GM12878 (cell line): Measurements from ENCODE around the gene ZNF574. TPM values are rescaled to one million over a fixed set of nuclear protein-coding genes. Genes with fewer than 3 reads are reported as not detected.
"Not testable (repeated sequence)": the region's sequence is repeated elsewhere in the genome, so short reads cannot be mapped to it uniquely, and the experiment has no call there.

Source experiments
- ATAC-seq: fragments of 200-7000 bp; cut with Tn5 transposase; 3 replicates; pipeline ENCODE4 v1.9.1; 2020; ENCODE audit warnings: mild to moderate bottlenecking, moderate library complexity
- BruUV-seq: library from RNA; stranded (reverse); fragments of 400-500 nt; replicated peaks from 2 replicates; lab custom pipeline; 2021; lab: Mats Ljungman, UMichigan
- CTCF ChIA-PET: fragments of 300-600 bp; sonication (Branson Sonifier 250); formaldehyde crosslinking; extraction: SDS; loops from one replicate; lab custom pipeline; 2021; ENCODE audit warnings: inconsistent platforms; lab: Yijun Ruan, JAX
- POLR2A ChIA-PET: fragments of 350-600 bp; formaldehyde crosslinking; extraction: SDS; loops from one replicate; lab custom pipeline; 2021; ENCODE audit warnings: inconsistent platforms; lab: Charles Lee
- RAD21 ChIA-PET: fragments of 300-600 bp; sonication (Branson Sonifier 250); formaldehyde crosslinking; loops from one replicate; lab custom pipeline; 2023; ENCODE audit warnings: antibody characterized with exemption; ENCODE audit not compliant: unreplicated experiment; lab: Charles Lee
- SMC1A ChIA-PET: fragments of 300-600 bp; sonication (Branson Sonifier 250); formaldehyde crosslinking; loops from one replicate; lab custom pipeline; 2023; ENCODE audit not compliant: unreplicated experiment, uncharacterized antibody; lab: Charles Lee
- DNase-seq: peaks from one replicate; pipeline ENCODE4 v3.0.0-alpha.2; 2011; ENCODE audit warnings: low read depth, low spot score
- FAIRE-seq: peaks from 3 replicates; lab custom pipeline; 2011; peaks lifted over from hg19 to GRCh38; lab: Jason Lieb, UNC
- H2AFZ ChIP-seq: 2 replicates; pipeline ENCODE4 v1.6.0; 2011; ENCODE audit warnings: low read depth, low read length, control low read depth; ENCODE audit not compliant: control insufficient read depth
- H3K27ac ChIP-seq: 2 replicates; pipeline ENCODE4 v1.5.1; 2011; ENCODE audit warnings: control low read depth; ENCODE audit not compliant: control insufficient read depth, insufficient read depth
- H3K27me3 ChIP-seq, 2 experiments: replicated peaks in 1 of 2; 2 replicates each; pipeline versions ENCODE4 v1.6.0 to v1.6.1; 2011; ENCODE audit warnings: low read length in 1 of 2; ENCODE audit not compliant: control insufficient read depth in 2 of 2, insufficient read depth in 2 of 2
- H3K36me3 ChIP-seq, 2 experiments: 2 replicates each; pipeline ENCODE4 v1.5.1; 2011; ENCODE audit warnings: low read length in 1 of 2; ENCODE audit not compliant: control insufficient read depth in 2 of 2, insufficient read depth in 2 of 2
- H3K4me1 ChIP-seq: 2 replicates; pipeline ENCODE4 v1.6.1; 2011; ENCODE audit warnings: mild to moderate bottlenecking, low read length, moderate library complexity, mixed read lengths; ENCODE audit not compliant: control insufficient read depth, insufficient read depth
- H3K4me2 ChIP-seq: 2 replicates; pipeline ENCODE4 v1.6.0; 2011; ENCODE audit warnings: control low read depth; ENCODE audit not compliant: control insufficient read depth, insufficient read depth
- H3K4me3 ChIP-seq: fragments of 200-600 bp; sonication (generic); 2 replicates; pipeline ENCODE4 v1.5.1; 2016
- H3K79me2 ChIP-seq: 2 replicates; pipeline ENCODE4 v1.6.0; 2011; ENCODE audit warnings: low read length; ENCODE audit not compliant: control insufficient read depth, insufficient read depth
- H3K9ac ChIP-seq: 2 replicates; pipeline ENCODE4 v1.8.0; 2011; ENCODE audit warnings: low read length, control low read depth, mixed read lengths; ENCODE audit not compliant: control insufficient read depth, insufficient read depth
- H3K9me3 ChIP-seq: replicated peaks from 3 replicates; pipeline ENCODE4 v1.5.1; 2011; ENCODE audit warnings: mild to moderate bottlenecking, low read length; ENCODE audit not compliant: control insufficient read depth, insufficient read depth
- H4K20me1 ChIP-seq: 2 replicates; pipeline ENCODE4 v1.6.0; 2011; ENCODE audit not compliant: control insufficient read depth, insufficient read depth
- RAD21 ChIP-seq: IDR thresholded peaks from 2 replicates; pipeline ENCODE4 v1.6.1; 2011; ENCODE audit warnings: mild to moderate bottlenecking, low read depth, low read length, moderate library complexity; ENCODE audit not compliant: insufficient read depth
- SMC3 ChIP-seq: IDR thresholded peaks from 2 replicates; pipeline ENCODE4 v1.6.1; 2011; ENCODE audit warnings: low read length, improper control_type of control experiment, borderline replicate concordance
- TAF1 ChIP-seq: IDR thresholded peaks from 2 replicates; pipeline ENCODE4 v1.6.1; 2011; ENCODE audit warnings: mild to moderate bottlenecking, low read depth, low read length, borderline replicate concordance
- WGBS: methylation state at CpG from one replicate; pipeline ENCODE4 v1.1.6; 2016; ENCODE audit warnings: low lambda C conversion rate; ENCODE audit not compliant: insufficient replicate concordance, insufficient coverage; ENCODE audit errors: missing lambda C conversion rate; 5-methylcytosine and 5-hydroxymethylcytosine counted together
- in situ Hi-C: fragments of 300-500 bp; cut with MboI; formaldehyde crosslinking; loops from 9 replicates; pipeline ENCODE4 v1.14.3; 2018; ENCODE audit warnings: mixed read lengths
- intact Hi-C: fragments of 100-400 bp; cut with micrococcal nuclease; formaldehyde crosslinking; loops from one replicate; pipeline ENCODE4 v1.14.2; 2022; ENCODE audit not compliant: unreplicated experiment
- polyA plus RNA-seq, 11 experiments: library from polyadenylated mRNA; depleted of rRNA in 4 of 11; unstranded in 6 of 11; stranded (reverse) in 5 of 11; fragments of >200 nt; fragmentation: Nextera tagmentation in 4 of 11; fragmentation: Illumina TruSeq in 1 of 11; extraction: Ambion mirVana in 4 of 11; extraction: Trizol in 1 of 11; gene quantifications; 1 replicate in 1 of 11; 2 replicates in 10 of 11; pipeline versions ENCODE4 v1.2.1 to v1.2.3, GENCODE V29; 2011 to 2016; ENCODE audit warnings: inconsistent platforms in 2 of 11, missing spikeins in 2 of 11, low read depth in 1 of 11
- total RNA-seq, 4 experiments: library from RNA; depleted of rRNA in 3 of 4; stranded (reverse); fragments of >200 nt in 3 of 4; fragmentation: Illumina TruSeq in 1 of 4; extraction: Trizol in 1 of 4; gene quantifications; 2 replicates each; pipeline versions ENCODE4 v1.2.1 to v1.2.3, GENCODE V29; 2013 to 2021
- TF ChIP-seq, protein P1 (sequence below): IDR thresholded peaks from 2 replicates; pipeline ENCODE4 v1.6.1; 2012; ENCODE audit warnings: low read length, inconsistent platforms
- TF ChIP-seq, protein P2 (sequence below), 3 experiments: IDR thresholded peaks in 2 of 3; conservative IDR thresholded peaks in 1 of 3; 2 replicates each; pipeline ENCODE4 v1.5.1; 2011; ENCODE audit warnings: low read depth in 3 of 3, low read length in 3 of 3, mild to moderate bottlenecking in 3 of 3, control low read depth in 2 of 3, moderate library complexity in 2 of 3, inconsistent platforms in 1 of 3, mixed read lengths in 1 of 3; ENCODE audit not compliant: control insufficient read depth in 2 of 3, insufficient read depth in 1 of 3; ENCODE audit errors: extremely low read depth in 1 of 3

ZNF574 gene
- total and polyA plus RNA-seq, 10 of the 15 experiments (the other 5 are each of a cell fraction or from before 2014, with no cell fraction given): 0.32 to 25.6 (median 11.4) TPM

DNA sequence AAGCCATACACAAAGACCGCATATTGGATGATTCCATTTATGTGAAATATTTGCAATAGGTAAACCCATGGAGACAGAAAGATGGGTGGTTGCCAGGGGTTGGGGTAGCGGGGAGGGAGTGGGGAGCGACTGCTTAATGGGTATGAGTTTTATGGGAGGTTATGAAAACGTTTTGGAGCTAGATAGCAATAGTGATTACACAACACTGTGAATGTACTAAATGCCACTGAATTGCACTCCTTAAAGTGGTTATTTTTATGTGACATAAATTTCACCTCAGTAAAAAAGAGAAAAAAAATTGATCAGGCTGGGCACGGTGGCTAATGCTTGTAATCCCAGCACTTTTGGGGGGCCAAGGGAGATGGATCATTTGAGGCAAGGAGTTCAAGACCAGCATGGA lies 42.6 kb upstream of the ZNF574 start (continued):
- TF ChIP-seq, protein P1, sequence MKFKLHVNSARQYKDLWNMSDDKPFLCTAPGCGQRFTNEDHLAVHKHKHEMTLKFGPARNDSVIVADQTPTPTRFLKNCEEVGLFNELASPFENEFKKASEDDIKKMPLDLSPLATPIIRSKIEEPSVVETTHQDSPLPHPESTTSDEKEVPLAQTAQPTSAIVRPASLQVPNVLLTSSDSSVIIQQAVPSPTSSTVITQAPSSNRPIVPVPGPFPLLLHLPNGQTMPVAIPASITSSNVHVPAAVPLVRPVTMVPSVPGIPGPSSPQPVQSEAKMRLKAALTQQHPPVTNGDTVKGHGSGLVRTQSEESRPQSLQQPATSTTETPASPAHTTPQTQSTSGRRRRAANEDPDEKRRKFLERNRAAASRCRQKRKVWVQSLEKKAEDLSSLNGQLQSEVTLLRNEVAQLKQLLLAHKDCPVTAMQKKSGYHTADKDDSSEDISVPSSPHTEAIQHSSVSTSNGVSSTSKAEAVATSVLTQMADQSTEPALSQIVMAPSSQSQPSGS: no peak
- no peak for TF ChIP-seq TAF1
- TF ChIP-seq, all 136 proteins: peak for 0

DNA sequence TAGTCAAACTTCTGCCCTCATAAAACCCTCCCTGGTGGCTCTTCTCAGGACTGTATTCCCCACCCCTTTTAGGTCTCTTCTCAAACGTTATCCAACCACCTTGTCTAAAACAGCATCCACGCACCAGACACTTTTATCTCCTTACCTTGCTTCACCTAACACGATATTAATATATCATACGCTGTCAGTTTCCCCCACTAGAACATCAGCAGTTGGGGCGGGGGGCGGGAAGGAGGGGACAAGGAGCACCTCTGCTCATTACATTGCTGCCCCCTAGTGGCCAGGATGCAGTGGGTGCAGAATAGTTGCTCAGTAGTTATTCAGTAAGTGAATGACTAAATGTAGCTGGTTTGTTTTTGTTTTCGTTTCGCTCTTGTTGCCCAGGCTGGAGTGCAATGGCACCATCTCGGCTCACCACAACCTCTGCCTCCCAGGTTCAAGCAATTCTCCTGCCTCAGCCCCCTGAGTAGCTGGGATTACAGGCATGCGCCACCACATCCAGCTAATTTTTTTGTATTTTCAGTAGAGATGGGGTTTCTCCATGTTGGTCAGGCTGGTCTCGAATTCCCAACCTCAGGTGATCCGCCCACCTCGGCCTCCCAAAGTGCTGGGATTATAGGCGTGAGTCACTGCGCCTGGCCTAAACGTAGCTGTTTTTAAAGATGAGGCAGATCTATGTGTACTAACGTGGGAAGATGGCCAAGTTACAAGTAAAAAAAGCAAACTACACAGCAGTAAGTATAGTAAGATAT lies 41.1 kb upstream of the ZNF574 start:
- SMC1A ChIA-PET: interaction anchor here (0.6 to 0.9 kb wide), 3 partner anchors 11 to 525 kb away, joined by 3 to 4 read pairs (median 3); no protein-coding TSS in a partner anchor
- ATAC-seq (peak; percentile 99), DNase-seq (peak; percentile 23), FAIRE-seq (peak; percentile 93)
- H3K9ac ChIP-seq, H3K27ac ChIP-seq, H3K9me3 ChIP-seq, in situ Hi-C loops, H3K36me3 ChIP-seq, intact Hi-C loops, POLR2A ChIA-PET, H4K20me1 ChIP-seq, BruUV-seq, H3K4me1 ChIP-seq, H3K79me2 ChIP-seq, H3K27me3 ChIP-seq: not testable (repeated sequence)
- Histone ChIP-seq H3K4me2 (peak overlapping the region; percentile 35; the same call in 1 of the 2 replicates), H2AFZ (peak overlapping the region; percentile 37; the same call in 1 of the 2 replicates), H3K4me3 (peak overlapping the region; percentile 23; the same call in 1 of the 2 replicates)
- RAD21 ChIA-PET: interaction anchor here (0.7 to 1.1 kb wide), 2 partner anchors 15 to 76 kb away, joined by 3 read pairs; no protein-coding TSS in a partner anchor
- CTCF ChIA-PET: interaction anchor here (0.6 to 1.2 kb wide), 26 partner anchors 11 to 331 kb away, joined by 3 to 11 read pairs (median 4); partner anchors contain the start of gene RABAC1
- TF ChIP-seq, protein P2, sequence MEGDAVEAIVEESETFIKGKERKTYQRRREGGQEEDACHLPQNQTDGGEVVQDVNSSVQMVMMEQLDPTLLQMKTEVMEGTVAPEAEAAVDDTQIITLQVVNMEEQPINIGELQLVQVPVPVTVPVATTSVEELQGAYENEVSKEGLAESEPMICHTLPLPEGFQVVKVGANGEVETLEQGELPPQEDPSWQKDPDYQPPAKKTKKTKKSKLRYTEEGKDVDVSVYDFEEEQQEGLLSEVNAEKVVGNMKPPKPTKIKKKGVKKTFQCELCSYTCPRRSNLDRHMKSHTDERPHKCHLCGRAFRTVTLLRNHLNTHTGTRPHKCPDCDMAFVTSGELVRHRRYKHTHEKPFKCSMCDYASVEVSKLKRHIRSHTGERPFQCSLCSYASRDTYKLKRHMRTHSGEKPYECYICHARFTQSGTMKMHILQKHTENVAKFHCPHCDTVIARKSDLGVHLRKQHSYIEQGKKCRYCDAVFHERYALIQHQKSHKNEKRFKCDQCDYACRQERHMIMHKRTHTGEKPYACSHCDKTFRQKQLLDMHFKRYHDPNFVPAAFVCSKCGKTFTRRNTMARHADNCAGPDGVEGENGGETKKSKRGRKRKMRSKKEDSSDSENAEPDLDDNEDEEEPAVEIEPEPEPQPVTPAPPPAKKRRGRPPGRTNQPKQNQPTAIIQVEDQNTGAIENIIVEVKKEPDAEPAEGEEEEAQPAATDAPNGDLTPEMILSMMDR (IDR thresholded peaks at IDR 0.05 in 2 of 3, conservative IDR thresholded peaks at IDR 0.05 in 1 of 3; ENCODE audit: control insufficient read depth in 2 of 3, extremely low read depth in 1 of 3, insufficient read depth in 1 of 3, low read depth in 3 of 3, low read length in 3 of 3): peak; percentile 76 to 90 (median 87)
- peak; percentile 63 for TF ChIP-seq RAD21
- TF ChIP-seq SMC3: peak; percentile 34; the same call in 1 of the 2 replicates
- whole genome bisulfite sequencing: 15% methylated on average over 17 of the region's 17 CpGs
